Stimulated activated CD8-positive, alpha-beta memory T cell treated with anti-CD3 and anti-CD28 coated beads, Interleukin-7, amount 100 ng/mL, for 1 hour (primary cell): ENCODE results near the gene PTPN23.
A peak's percentile ranks its signal among the peaks of the same experiment; 100 is the strongest.

Experiments used
- DNase-seq, 2 donors: peaks; one replicate each; pipeline ENCODE4 v3.0.0-alpha.2; 2020; ENCODE audit warnings: low read depth in 2 of 2

PTPN23 gene

DNA sequence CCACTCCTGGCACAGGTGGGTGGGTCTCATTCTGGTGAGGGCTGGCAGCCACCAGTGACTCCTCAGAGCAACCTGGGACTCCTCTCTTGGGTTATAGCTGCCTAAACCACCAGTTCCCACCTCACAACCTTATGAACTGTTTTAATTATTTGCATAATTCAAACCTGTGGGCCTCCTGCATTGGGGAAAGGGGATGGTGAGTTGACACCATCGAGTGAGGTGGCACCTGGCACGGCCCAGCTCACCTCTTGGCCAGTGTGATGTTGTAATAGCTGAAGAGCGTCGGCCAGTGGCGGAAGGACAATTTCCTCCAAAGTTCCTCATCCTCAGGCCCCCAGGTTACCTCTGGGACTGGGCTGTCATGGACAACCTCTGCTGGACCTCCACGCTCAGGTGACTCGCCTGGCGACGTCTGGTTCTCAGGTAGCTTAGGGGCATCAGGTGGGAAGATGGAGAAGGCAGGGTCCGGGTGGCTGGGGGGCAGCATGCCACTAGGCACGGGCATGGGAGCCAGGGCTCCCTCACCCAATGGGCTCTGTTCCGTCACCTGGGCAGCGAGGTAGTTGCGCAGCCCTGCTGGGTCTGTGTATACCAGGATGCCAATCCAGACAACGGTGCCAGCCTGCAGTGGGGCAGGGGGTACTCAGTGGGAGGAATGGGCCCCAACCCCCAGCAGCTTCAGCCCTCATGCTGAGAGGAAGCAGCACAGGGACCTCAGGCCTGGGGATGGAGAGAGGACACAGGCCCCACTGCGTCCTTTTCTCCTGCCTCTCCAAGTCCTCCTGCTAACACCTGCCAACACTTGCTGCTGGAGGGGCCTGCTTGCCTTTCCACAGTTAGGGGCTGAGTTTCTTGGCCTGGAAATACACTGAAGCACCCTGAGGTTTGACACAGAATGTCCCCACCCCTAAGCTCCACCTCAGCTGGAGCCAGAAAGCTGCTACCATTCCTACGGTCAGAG is 38.5 kb downstream of the PTPN23 start:
- DNase-seq = no peak

DNA sequence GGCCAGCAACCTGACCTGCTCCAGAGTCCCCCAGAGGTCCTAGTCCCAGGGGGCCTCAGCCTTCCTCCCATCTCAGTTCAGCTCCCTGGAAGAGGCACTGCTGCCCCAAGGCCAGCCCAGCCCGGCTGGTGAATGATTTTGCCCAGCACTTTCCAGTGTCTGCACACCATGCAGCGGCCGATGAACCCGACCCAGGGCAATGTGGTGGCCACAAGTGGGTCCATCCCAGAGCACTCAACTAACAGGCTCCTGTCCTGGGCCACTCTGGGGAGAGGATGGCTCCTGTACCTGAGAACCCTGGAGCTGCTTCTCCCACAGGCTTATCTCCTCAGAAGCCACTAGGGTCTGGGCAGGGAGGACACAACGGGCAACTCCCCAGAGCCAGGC is 39.2 kb downstream of the PTPN23 start:
- DNase-seq = no peak

DNA sequence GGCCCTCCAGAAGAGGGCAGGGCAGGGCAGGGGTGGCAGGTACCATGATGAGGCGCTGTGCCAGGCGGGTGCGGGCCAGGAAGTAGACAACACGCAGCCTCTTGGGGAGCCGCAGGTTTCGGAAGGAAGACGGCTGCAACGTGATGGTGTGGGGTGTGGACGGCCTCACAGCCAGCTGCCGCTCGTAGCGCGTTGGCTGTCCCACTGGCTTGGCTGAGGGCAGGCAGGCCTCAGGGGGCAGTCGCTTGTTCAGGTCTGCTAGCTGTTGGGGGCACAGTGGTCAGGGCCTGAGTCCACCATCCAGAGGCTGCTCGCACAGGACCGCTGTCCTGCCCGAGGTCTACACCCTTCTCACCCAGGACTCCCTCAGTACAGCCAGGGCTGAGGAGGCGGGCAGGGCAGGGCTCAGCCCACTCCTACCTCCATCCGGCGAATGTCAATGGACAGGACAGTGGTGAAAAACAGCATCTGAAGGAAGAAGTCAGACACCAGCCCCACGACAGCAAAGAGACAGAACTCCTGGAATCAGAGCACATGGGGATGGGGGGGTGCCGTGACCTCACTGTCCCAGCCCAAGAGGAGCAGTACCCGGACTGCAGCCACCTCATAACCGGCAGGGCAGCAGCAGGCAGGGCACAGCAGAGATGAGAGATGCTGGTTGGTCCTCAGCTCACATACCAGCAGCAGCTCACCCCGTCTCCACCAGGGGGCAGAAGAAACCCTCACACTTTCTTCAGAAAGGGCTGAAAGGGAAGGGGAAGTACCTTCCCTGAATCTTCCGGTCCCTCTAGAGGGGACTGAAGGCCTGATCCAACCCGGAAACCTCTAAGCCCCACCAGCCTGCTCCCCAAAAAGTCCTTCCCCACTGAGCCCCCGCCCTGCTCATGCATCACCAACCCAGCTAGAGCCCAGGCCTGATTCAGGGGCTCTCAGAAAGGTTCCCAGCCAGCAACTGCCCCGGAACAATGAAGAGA is 40.0 kb downstream of the PTPN23 start:
- peak; percentile 67 to 76 for DNase-seq

DNA sequence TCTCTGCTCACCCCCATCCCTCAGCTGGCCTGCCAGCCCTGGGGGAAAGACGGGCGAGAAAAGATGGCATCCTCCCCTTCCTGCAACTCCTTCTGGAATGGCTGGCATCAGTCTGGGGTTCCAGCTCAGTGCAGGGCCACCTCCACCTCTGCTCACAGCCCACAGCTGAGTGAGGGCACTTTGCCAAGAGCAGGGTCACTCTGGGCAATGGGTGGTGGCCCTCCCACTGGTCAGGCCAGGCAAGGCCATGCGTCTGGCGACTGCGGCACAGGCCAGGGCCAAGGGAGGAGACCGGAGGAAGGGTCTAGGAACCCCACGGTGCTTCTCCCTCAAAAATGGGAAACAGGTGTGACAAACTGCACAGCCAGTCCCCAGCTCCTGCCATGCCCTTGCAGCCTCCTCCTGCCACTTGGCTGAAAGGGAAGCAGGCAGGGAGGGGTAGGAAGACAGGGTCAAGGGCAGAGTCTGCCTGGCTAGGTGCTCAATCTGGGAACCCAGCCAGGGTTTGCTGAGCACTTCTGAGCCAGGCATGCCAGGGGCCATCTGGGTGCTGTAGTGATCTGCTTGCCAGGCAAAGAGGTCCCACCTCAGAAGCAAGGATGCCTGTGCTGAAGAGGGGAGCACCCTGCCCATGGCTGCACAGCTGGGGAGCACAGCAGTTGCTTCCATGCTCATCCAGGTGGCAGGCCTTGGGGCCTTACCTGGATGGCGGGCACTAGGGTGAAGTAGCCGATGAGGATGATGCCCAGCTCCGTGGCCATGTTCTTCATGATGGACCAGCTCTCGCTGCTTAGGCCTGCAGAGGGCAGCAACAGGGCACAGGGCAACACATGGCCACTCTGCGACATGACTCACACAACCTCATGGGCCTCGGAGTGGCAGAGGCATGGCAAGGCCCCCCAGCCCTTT is 41.2 kb downstream of the PTPN23 start:
- no peak for DNase-seq

DNA sequence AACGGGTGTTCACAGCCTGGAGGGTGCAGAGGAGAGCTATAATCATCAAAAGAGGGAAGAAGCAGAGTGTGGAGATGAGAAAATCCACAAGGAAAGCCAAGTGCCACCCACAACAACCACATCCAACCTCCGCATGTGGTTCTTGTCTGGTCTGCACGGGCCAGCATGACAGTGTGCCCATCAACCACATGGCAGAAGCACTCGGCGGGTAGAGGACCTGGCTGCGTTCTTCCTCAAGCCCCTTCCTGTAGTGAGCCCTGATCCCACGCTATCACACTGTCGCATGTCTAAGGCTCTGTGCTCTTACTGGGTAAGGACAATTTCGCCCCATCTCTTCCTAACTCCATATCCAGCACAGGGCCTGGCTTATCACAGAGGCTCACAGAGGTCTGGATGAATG is 41.9 kb downstream of the PTPN23 start:
- DNase-seq = no peak

DNA sequence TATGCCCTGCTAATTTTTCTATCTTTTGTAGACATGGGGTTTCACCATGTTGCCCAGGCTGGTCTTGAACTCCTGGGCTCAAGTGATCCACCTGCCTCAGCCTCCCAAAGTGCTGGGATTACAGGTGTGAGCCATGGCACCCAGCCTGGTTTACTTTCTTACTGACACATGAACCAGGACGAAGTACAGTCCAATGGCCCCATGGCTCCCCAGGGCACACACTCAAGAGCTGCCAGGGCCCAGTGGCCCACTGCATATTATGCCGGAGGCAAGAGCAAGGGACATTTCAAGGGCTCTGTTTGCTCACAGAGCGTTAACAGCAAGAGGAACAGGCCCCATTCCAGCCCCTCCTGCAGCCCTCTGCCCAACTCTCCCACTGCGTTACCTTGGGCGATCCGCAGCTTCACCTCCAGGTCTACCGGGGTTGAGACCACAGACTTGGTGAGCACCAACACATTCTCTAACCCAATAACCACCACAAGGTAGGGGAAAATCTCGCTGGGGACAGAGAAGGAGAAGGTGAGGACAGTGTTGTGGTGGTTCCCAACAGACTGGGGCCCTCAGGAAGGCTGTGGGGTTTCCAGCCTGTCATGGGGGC is 42.8 kb downstream of the PTPN23 start:
- DNase-seq = no peak

DNA sequence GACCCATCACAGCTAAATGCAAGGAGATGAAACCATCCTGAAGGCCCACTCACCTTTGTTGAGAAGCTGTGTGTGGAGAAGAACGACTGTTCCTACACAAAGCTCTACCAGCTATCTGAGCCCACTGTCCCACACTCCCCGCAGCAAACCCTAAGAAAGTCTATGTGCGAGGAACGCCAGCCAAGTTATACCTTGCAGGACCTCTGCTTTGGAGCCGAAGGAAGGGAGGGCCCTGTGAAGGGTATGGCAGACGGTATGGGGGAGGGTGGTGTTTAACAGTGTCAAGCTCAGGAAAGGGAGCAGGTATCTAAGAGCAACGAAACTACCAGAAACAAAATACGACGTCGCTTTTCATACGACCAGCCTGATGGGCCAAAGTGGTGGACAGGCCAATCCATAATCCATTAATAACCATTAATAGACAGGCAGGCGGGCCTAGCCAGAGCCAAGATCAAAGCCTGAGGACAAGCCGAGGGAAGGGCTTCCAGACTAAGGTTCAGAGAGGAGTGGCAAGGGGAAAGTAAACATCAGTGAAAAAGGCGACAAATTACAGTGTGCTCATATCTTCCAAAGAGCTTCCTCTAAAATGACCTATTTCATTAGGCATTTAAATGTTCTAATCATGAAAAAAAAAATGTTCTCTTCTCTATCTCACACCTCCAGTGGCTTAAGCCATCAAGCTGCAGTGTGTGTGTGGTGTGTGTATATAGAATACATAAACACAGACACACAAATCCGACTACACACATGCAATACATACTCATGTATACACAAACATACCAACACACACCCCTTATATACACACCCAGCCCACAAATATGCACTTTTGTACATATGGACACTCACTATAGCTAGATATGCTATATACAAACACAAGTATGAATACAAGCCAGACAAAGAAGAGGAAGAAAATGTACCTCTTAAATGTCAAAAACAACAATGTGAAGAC is 43.9 kb downstream of the PTPN23 start:
- DNase-seq = no peak

DNA sequence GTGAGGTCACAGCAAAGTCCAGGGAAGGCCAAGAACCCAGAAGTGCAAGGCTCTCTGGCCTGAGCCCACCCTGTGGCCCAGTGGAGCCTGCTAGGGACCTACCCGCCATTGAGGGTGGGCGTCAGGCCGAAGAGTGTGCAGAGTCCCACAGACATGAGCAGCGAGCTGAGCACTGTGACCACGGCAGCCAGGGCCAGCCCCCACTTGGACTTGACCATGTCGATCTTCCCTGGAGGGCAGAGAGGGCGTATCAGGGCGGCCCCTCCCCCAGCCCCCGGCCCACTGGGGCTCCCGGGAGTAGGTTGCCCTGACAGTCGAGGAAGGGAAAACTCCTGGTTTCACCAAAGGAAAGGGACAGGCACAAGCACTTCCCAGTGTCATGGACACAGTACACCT is 44.6 kb downstream of the PTPN23 start:
- DNase-seq = no peak

DNA sequence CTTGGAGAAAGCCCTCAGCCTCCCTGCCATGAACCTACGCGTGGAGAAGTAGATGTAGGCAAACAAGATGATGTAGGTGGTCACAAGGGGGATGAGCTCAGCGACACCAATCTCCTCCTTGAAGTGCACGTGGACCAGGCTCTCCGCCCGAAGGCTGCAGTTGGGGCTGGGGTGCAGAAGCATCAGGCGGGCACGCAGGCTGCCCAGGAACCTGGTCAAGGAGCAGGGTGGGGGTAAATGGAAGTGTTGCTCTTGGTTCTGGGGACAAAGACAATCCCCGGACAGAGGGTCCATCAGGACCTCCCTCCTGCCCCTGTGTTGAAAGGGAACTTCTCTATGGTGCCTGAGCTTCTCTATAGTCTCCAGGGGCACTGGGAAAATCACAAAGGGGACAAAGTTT is 45.1 kb downstream of the PTPN23 start:
- no peak for DNase-seq

DNA sequence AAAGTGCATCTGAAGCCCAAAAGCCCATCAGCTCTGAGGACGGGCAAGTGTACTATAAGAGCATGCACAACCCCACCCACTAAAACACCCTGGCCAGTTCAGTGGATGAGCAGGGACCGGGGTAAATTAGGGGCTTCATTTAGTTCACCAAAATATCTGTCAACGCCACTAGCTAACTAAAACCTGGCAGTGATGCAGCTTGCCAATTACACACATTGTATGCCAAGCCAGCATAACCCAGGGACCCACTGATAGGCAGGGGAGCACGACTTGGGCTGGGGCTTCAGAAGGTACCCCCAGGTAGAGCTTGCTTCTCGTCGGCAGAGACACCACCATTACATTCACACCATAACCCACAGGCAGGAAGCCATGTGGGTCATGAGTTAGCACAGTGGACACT is 47.0 kb downstream of the PTPN23 start:
- no peak for DNase-seq

DNA sequence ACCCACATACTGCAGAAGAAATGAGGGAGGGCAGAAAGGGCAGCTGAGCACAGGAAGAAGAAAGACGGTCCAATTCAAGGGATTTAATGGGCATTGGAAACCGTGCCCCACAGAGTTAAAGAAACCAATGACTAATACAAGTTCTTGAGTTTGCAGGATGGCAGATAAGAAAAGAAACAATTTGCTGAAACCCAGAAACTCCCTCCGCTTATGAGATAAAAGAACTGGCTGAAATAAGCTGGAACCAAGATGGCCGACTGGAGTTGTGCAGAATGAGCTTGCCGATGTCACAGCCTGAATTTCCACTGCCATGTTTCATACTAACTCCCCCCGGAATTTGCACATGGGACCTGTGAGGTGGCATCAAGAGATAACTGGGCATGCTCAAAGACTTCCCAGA is 47.8 kb downstream of the PTPN23 start:
- no peak for DNase-seq

DNA sequence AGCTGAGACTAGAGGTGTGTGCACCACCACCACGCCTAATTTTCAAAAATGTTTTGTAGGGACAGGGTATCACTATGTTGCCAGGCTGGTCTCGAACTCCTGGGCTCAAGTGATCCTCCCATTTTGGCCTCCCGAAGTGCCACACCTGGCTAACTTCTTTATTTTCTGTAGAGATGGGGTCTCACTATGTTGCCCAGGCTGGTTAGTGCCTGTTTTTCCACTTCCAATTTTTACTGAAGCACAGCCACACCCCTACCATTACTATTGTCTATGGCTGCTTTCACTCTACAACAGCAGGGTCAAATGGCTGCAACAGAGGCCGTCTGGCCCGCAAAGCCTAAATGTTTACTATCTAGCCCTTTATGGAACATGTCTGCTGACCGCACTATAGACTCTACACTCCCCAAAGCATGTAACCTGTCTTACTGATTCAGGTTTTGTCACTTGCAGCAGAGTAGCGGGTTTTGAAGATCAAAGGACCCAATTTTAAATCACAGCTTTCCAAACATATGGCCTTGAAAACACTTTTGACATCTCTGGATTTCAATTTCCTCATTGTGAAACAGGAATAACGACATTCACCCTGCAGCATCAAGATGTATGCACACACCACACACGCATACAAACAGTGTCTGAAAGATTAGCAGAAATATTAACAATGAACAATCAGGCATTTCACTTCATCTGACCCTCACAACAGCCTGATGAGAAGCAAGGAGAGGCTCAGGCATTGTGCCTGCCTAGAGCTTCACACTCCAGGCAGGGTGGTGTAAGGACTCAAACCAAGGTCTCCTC is 48.9 kb downstream of the PTPN23 start:
- no peak for DNase-seq

DNA sequence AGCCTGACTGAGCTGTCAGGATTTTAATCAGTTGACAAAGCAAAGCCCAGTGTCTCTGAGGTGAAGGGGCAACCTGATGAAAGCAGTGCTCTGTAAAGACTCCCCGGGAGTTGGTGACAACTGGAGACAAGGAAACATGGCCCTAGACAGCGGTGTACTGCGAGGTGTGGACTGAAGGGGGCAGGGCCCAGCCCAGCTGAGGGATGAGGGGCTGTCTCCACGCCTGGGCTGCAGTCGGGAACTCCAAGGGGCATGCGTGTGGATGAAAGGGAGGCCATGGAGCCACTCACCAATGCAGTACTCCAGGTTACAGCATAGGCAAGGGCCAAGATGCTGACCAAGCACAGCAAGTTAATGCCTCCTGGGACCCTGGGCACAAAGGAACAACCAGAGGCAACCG is 49.8 kb downstream of the PTPN23 start:
- no peak for DNase-seq

DNA sequence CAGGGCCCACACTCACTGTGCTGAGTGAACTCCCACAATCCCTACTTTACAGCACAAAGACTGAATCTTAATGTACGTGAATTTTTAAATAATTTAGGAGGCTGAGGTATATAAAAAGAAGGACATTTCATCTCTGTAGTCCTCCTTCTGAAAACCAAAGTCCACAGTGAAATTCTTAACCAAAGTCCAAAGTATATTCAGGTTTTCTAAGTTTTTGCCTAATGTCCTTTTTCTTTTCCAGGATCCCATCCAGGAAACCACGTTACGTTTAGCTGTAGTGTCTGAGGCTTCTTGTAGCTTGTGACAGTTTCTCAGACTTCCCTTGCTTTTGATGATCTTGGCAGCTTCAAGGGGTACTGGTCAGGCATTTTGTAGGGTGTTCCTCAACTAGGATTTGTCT is 50.4 kb downstream of the PTPN23 start:
- DNase-seq = no peak

DNA sequence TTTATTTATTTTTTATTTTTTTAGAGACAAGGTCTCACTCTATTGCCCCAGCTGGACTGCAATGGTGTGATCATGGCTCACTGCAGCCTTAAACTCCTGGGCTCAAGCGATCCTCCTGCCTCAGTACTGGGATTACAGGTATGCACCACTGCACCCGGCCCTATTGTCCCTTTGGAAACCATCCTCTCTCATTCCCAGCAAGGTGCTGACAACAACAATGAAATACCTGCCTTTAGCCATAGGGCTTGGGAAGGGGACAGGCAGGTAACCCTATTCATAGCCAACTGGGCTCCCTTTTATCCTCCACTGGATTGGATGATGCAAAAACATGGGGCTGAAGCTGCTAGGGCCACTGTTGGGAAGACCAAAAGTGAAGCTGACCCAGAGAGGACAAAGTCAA is 51.9 kb downstream of the PTPN23 start:
- DNase-seq = no peak

DNA sequence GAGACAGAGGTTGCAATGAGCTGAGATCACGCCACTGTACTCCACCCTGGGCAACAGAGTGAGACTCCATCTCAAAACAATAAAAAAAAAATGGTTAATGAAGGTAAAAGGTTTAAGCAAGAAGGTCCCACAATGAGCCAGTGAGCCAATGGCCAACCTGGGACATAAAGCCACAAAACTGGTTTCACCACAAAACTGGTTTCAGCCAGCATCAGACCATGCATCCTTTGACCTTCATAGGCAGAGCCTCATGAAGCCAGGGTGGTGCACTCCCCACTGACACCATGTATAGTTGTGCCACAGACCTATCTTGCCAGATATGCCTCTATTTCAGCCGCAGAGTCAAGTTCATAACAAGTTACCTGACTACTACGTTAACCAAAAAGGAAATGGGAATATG is 53.0 kb downstream of the PTPN23 start:
- no peak for DNase-seq

DNA sequence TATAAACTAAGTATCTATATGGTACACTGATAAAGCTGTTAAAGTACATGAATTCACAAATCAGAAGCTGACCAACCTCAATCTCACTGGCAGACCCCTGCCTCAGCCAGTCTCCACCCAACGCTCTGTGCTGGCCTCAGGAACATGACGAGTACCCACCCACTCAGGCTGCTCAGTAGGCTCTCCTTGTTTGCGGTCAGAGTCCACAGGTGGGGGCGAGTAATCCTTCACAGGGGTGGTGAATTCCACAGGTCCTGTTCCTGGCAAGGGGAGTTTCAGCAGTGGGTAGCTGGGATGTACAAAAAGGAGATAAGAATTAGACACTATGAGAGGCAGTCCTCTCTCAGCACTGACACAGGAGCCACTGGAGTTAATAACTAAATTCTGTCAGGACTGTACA is 54.0 kb downstream of the PTPN23 start:
- DNase-seq = no peak

DNA sequence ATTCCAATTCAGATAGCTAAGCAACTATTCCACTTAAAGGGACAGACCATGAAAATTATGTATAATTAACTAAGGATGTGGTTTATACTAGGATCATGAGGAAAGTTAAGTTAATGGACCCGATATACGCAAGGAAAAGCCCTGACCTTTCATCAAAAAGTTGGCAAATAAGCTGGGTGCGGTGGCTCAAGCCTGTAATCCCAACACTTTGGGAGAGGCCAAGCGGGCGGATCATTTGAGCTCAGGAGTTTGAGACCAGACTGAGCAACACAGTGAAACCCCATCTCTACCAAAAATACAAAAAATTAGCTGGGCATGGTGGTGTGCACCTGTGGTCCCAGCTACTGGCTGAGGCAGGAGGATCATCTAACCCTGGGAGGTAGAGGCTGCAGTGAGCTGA is 55.4 kb downstream of the PTPN23 start:
- no peak for DNase-seq

DNA sequence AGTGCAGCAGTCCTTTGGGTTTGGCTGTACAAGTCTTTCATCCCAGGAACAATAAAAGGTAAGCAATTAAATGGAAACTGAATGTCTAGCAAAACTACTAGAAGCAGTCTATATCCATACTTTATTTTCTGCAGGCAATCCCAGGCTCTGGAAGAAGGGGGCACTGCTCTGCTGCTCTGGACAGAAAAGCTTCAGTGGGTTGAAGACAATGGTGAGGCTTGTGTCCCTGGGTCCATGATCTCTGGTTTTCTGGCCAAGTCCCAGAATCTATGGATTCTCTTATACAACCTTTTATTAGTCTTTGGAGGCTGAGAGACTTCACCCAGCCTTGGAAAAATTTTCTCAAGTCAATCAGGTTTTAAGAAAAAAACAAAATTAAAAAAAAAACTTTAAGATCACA is 59.3 kb downstream of the PTPN23 start:
- DNase-seq = no peak
